Tibial artery (tissue), 4 donors: ENCODE data around the gene FAM135A.
"Not testable (repeated sequence)": the region's sequence is repeated elsewhere in the genome, so short reads cannot be mapped to it uniquely, and the experiment has no call there.

Source experiments
- DNase-seq, 2 donors: peaks; one replicate each; pipeline ENCODE4 v3.0.0-alpha.2; 2019
- H3K27ac ChIP-seq, 2 donors: fragments of 200-600 bp; sonication (generic) in 1 of 2; 1 replicate in 1 of 2; 2 replicates in 1 of 2; pipeline ENCODE4 v1.5.1; 2018 to 2019; ENCODE audit warnings: mild to moderate bottlenecking in 1 of 2
- H3K27me3 ChIP-seq, 2 donors: fragments of 200-600 bp; sonication (generic) in 1 of 2; one replicate each; pipeline versions ENCODE4 v1.5.1 to v1.6.0; 2016 to 2019
- H3K36me3 ChIP-seq, 3 donors: fragments of 200-600 bp; sonication (generic) in 2 of 3; one replicate each; pipeline ENCODE4 v1.5.1; 2016 to 2019; ENCODE audit warnings: mild to moderate bottlenecking in 2 of 3
- H3K4me1 ChIP-seq, 4 donors: fragments of 200-600 bp; sonication (generic) in 2 of 4; 1 replicate in 3 of 4; 2 replicates in 1 of 4; pipeline ENCODE4 v1.5.1; 2016 to 2019
- H3K4me3 ChIP-seq, 2 donors: fragments of 200-600 bp; sonication (generic) in 1 of 2; 1 replicate in 1 of 2; 2 replicates in 1 of 2; pipeline ENCODE4 v1.5.1; 2018 to 2019; ENCODE audit warnings: mild to moderate bottlenecking in 2 of 2
- H3K9me3 ChIP-seq, 3 donors: fragments of 200-600 bp; sonication (generic) in 1 of 3; one replicate each; pipeline ENCODE4 v1.5.1; 2016 to 2019
- CTCF ChIP-seq, 2 experiments: fragments of 200-600 bp in 1 of 2; fragments of 450-650 bp in 1 of 2; IDR thresholded peaks; one replicate each; pipeline ENCODE4 v1.5.1; 2017 to 2019; ENCODE audit warnings: antibody characterized with exemption in 2 of 2, mild to moderate bottlenecking in 1 of 2, moderate library complexity in 1 of 2
- intact Hi-C: fragments of 100-400 bp; cut with DNase I; formaldehyde crosslinking; loops from one replicate; pipeline ENCODE4 v1.15.0; 2023; ENCODE audit warnings: low total_unique reads

FAM135A gene

GRCh38 chr6:70547313-70547712 lies 134.0 kb downstream of the FAM135A start:
- Histone ChIP-seq H3K36me3 (peaks cover 0 to 21% (median 0%) of the 10 kb centered on the region in 3 donors), H3K27ac (peak overlapping the region; percentile 37 to 44), H3K27me3 (no peaks in the 10 kb centered on the region), H3K9me3 (no peaks in the 10 kb centered on the region), H3K4me3 (no peak overlapping the region), H3K4me1 (peaks cover 0 to 11% (median 2%) of the 10 kb centered on the region in 4 donors)
- intact Hi-C loops: no loop called here
- no peak for DNase-seq
- TF ChIP-seq CTCF (IDR thresholded peaks at IDR 0.05): peak; percentile 43 to 47

GRCh38 chr6:70547905-70548304 lies 134.6 kb downstream of the FAM135A start:
- Histone ChIP-seq H3K4me3 (no peak overlapping the region), H3K36me3 (peaks cover 0 to 16% (median 0%) of the 10 kb centered on the region in 3 donors), H3K27ac (peak overlapping the region; percentile 37 to 44), H3K9me3 (no peaks in the 10 kb centered on the region), H3K4me1 (peaks cover 0 to 17% (median 2%) of the 10 kb centered on the region in 4 donors), H3K27me3 (no peaks in the 10 kb centered on the region)
- no peak for DNase-seq
- intact Hi-C loops: no loop called here
- TF ChIP-seq CTCF (IDR thresholded peaks at IDR 0.05): no peak

GRCh38 chr6:70549327-70549726 lies 136.0 kb downstream of the FAM135A start:
- Histone ChIP-seq H3K27me3 (no peaks in the 10 kb centered on the region), H3K27ac (no peak overlapping the region), H3K4me3 (no peak overlapping the region), H3K4me1 (peaks cover 0 to 20% (median 2%) of the 10 kb centered on the region in 4 donors), H3K9me3 (no peaks in the 10 kb centered on the region), H3K36me3 (peaks cover 0 to 6% (median 0%) of the 10 kb centered on the region in 3 donors)
- DNase-seq: no peak
- no peak for TF ChIP-seq CTCF (IDR thresholded peaks at IDR 0.05)
- intact Hi-C loops: no loop called here

GRCh38 chr6:70551566-70551965 lies 138.3 kb downstream of the FAM135A start:
- no peaks in the 10 kb centered on the region for H3K9me3 ChIP-seq
- no peak overlapping the region for H3K4me3 ChIP-seq
- no peak for TF ChIP-seq CTCF (IDR thresholded peaks at IDR 0.05)
- no peaks in the 10 kb centered on the region for H3K36me3 ChIP-seq
- H3K27me3 ChIP-seq: no peaks in the 10 kb centered on the region
- H3K4me1 ChIP-seq: peaks cover 0 to 20% (median 2%) of the 10 kb centered on the region in 4 donors
- no peak overlapping the region for H3K27ac ChIP-seq
- no peak for DNase-seq
- intact Hi-C loops: loop anchor here (5.0 kb wide), 1 partner anchor 131 kb away; no protein-coding TSS in a partner anchor

GRCh38 chr6:70552286-70552940 lies 139.1 kb downstream of the FAM135A start:
- DNase-seq, H3K9me3 ChIP-seq, H3K27me3 ChIP-seq, H3K36me3 ChIP-seq, H3K27ac ChIP-seq, H3K4me3 ChIP-seq: not testable (repeated sequence)
- intact Hi-C loops: loop anchor here (5.0 kb wide), 1 partner anchor 130 kb away; no protein-coding TSS in a partner anchor
- H3K4me1 ChIP-seq: peaks cover 0 to 19% (median 2%) of the 10 kb centered on the region in 4 donors

GRCh38 chr6:70552974-70553373 lies 139.7 kb downstream of the FAM135A start:
- Histone ChIP-seq H3K27me3 (no peaks in the 10 kb centered on the region), H3K9me3 (no peaks in the 10 kb centered on the region), H3K36me3 (no peaks in the 10 kb centered on the region), H3K4me3 (no peak overlapping the region), H3K27ac (no peak overlapping the region), H3K4me1 (peaks cover 0 to 13% (median under 1%) of the 10 kb centered on the region in 4 donors)
- no peak for DNase-seq
- TF ChIP-seq CTCF (IDR thresholded peaks at IDR 0.05): no peak
- intact Hi-C loops: loop anchor here (5.0 kb wide), 1 partner anchor 129 kb away; no protein-coding TSS in a partner anchor
